CD4-positive, alpha-beta memory T cell (primary cell): ENCODE data around the gene BMPER. TPM values are rescaled to one million over a fixed set of nuclear protein-coding genes. Genes with fewer than 3 reads are reported as not detected.

Experiments
- CTCF ChIA-PET: fragments of 350-600 bp; sonication (Branson Sonifier 250); formaldehyde crosslinking; loops from one replicate; lab custom pipeline; 2021; ENCODE audit warnings: inconsistent platforms; ENCODE audit not compliant: partially characterized antibody; lab: Charles Lee
- POLR2A ChIA-PET: fragments of 350-600 bp; sonication (Branson Sonifier 250); formaldehyde crosslinking; loops from one replicate; lab custom pipeline; 2021; ENCODE audit not compliant: partially characterized antibody; lab: Charles Lee
- DNase-seq, 5 donors: peaks; one replicate each; pipeline versions ENCODE4 v3.0.0 to v3.0.0-alpha.2; 2020 to 2022; ENCODE audit warnings: mixed read lengths in 1 of 5
- H3K27ac ChIP-seq: one replicate; pipeline ENCODE4 v1.7.0; 2013; ENCODE audit warnings: low read depth, low read length
- H3K27me3 ChIP-seq: 2 replicates; pipeline ENCODE4 v1.7.0; 2013; ENCODE audit warnings: mild to moderate bottlenecking, low read length, moderate library complexity; ENCODE audit not compliant: insufficient read depth
- H3K36me3 ChIP-seq: 2 replicates; pipeline ENCODE4 v1.7.0; 2013; ENCODE audit warnings: mild to moderate bottlenecking, low read length, moderate library complexity; ENCODE audit not compliant: insufficient read depth
- H3K4me1 ChIP-seq: 2 replicates; pipeline ENCODE4 v1.7.0; 2013; ENCODE audit warnings: mild to moderate bottlenecking, low read length, moderate library complexity; ENCODE audit not compliant: insufficient read depth
- H3K4me3 ChIP-seq, 2 donors: one replicate each; pipeline ENCODE4 v1.7.0; 2013; ENCODE audit warnings: low read length in 2 of 2, mild to moderate bottlenecking in 1 of 2
- H3K9me3 ChIP-seq, 2 donors: one replicate each; pipeline ENCODE4 v1.7.0; 2013; ENCODE audit warnings: low read length in 2 of 2, control low read depth in 1 of 2; ENCODE audit not compliant: control insufficient read depth in 1 of 2
- H3K27ac Mint-ChIP-seq, 7 donors: one replicate each; pipeline ENCODE4 v1.8.0; 2020 to 2021; ENCODE audit warnings: mixed read lengths in 7 of 7, mild to moderate bottlenecking in 6 of 7, inconsistent platforms in 3 of 7, moderate library complexity in 3 of 7
- H3K27me3 Mint-ChIP-seq, 2 donors: one replicate each; pipeline ENCODE4 v1.8.0; 2020 to 2021; ENCODE audit warnings: mixed read lengths in 2 of 2
- H3K36me3 Mint-ChIP-seq, 2 donors: one replicate each; pipeline ENCODE4 v1.8.0; 2020 to 2021; ENCODE audit warnings: mixed read lengths in 2 of 2, inconsistent platforms in 1 of 2, mild to moderate bottlenecking in 1 of 2
- H3K4me1 Mint-ChIP-seq, 4 donors: one replicate each; pipeline ENCODE4 v1.8.0; 2020 to 2021; ENCODE audit warnings: mixed read lengths in 4 of 4, mild to moderate bottlenecking in 1 of 4
- H3K4me3 Mint-ChIP-seq, 8 donors: one replicate each; pipeline ENCODE4 v1.8.0; 2020 to 2021; ENCODE audit warnings: mixed read lengths in 8 of 8, mild to moderate bottlenecking in 7 of 8, moderate library complexity in 6 of 8, inconsistent platforms in 3 of 8
- H3K9me3 Mint-ChIP-seq, 8 donors: one replicate each; pipeline ENCODE4 v1.8.0; 2020 to 2021; ENCODE audit warnings: mixed read lengths in 8 of 8, mild to moderate bottlenecking in 5 of 8, inconsistent platforms in 3 of 8, moderate library complexity in 1 of 8
- intact Hi-C: fragments of 100-400 bp; cut with micrococcal nuclease; formaldehyde crosslinking; loops from one replicate; pipeline ENCODE4 v1.15.1; 2023
- polyA plus RNA-seq, 2 donors: library from polyadenylated mRNA; unstranded; fragments of 300-500 nt; fragmentation: Illumina TruSeq; gene quantifications; one replicate each; pipeline ENCODE4 v1.2.3, GENCODE V29; 2021
- total RNA-seq, 2 experiments: library from RNA; stranded (reverse); gene quantifications; one replicate each; pipeline ENCODE4 v1.2.3, GENCODE V29; 2021

Gene BMPER
- total and polyA plus RNA-seq, 4 experiments from 2014 or later: 0.24 to 0.30 TPM; not detected in 2

- no peaks in the 10 kb centered on the region for H3K4me1 ChIP-seq
- intact Hi-C loops: no loop called here
- DNase-seq: no peak
- Mint-ChIP-seq H3K4me3 (no peak overlapping the region), H3K36me3 (no peaks in the 10 kb centered on the region), H3K27ac (no peak overlapping the region), H3K27me3 (no peaks in the 10 kb centered on the region), H3K4me1 (no peaks in the 10 kb centered on the region), H3K9me3 (peaks cover 1 to 42% (median 22%) of the 10 kb centered on the region in 8 donors)
- CTCF ChIA-PET: no interaction called here
- no peak overlapping the region for H3K27ac ChIP-seq
- H3K27me3 ChIP-seq: no peaks in the 10 kb centered on the region
- H3K36me3 ChIP-seq: no peaks in the 10 kb centered on the region
- H3K9me3 ChIP-seq: no peaks in the 10 kb centered on the region
- H3K4me3 ChIP-seq: no peak overlapping the region
- POLR2A ChIA-PET: no interaction called here
Measured at GRCh38 chr7:34128762-34129161, 223.4 kb downstream of the BMPER start.

- Histone ChIP-seq H3K9me3 (no peaks in the 10 kb centered on the region), H3K27ac (no peak overlapping the region), H3K36me3 (no peaks in the 10 kb centered on the region), H3K4me3 (no peak overlapping the region), H3K27me3 (no peaks in the 10 kb centered on the region), H3K4me1 (no peaks in the 10 kb centered on the region)
- intact Hi-C loops: no loop called here
- Mint-ChIP-seq H3K9me3 (peaks cover 2 to 27% (median 14%) of the 10 kb centered on the region in 8 donors), H3K27me3 (no peaks in the 10 kb centered on the region), H3K4me1 (no peaks in the 10 kb centered on the region), H3K36me3 (no peaks in the 10 kb centered on the region), H3K27ac (no peak overlapping the region), H3K4me3 (no peak overlapping the region)
- DNase-seq: no peak
- ChIA-PET CTCF (no interaction called here), POLR2A (no interaction called here)
Measured at GRCh38 chr7:34130558-34131295, 225.4 kb downstream of the BMPER start.

- intact Hi-C loops: no loop called here
- H3K36me3 Mint-ChIP-seq: no peaks in the 10 kb centered on the region
Measured at GRCh38 chr7:34131371-34131770, 226.0 kb downstream of the BMPER start.

GRCh38 chr7:34133356-34133982, 228.1 kb downstream of the BMPER start:
- peaks cover 0 to 10% (median 5%) of the 10 kb centered on the region in 8 donors for H3K9me3 Mint-ChIP-seq

More at GRCh38 chr7:34131371-34131770, 226.0 kb downstream of the BMPER start:
- no peaks in the 10 kb centered on the region for H3K36me3 ChIP-seq
- H3K27me3 ChIP-seq: no peaks in the 10 kb centered on the region
- Mint-ChIP-seq H3K9me3 (peaks cover 2 to 20% (median 10%) of the 10 kb centered on the region in 8 donors), H3K4me1 (no peaks in the 10 kb centered on the region), H3K27me3 (no peaks in the 10 kb centered on the region), H3K4me3 (no peak overlapping the region), H3K27ac (no peak overlapping the region)
- no peak overlapping the region for H3K4me3 ChIP-seq
- no peak overlapping the region for H3K27ac ChIP-seq
- no peak for DNase-seq
- ChIA-PET POLR2A (no interaction called here), CTCF (no interaction called here)
- H3K4me1 ChIP-seq: no peaks in the 10 kb centered on the region
- no peaks in the 10 kb centered on the region for H3K9me3 ChIP-seq

GRCh38 chr7:34133983-34134782, 228.8 kb downstream of the BMPER start:
- no peak overlapping the region for H3K4me3 Mint-ChIP-seq
- peaks cover 0 to 10% (median 5%) of the 10 kb centered on the region in 8 donors for H3K9me3 Mint-ChIP-seq
- CTCF ChIA-PET: no interaction called here
- Histone ChIP-seq H3K4me3 (no peak overlapping the region), H3K9me3 (no peaks in the 10 kb centered on the region), H3K27me3 (no peaks in the 10 kb centered on the region), H3K36me3 (no peaks in the 10 kb centered on the region), H3K27ac (no peak overlapping the region), H3K4me1 (no peaks in the 10 kb centered on the region)
- DNase-seq: no peak
- peaks cover 0 to 2% of the 10 kb centered on the region in 2 donors for H3K27me3 Mint-ChIP-seq
- H3K4me1 Mint-ChIP-seq: no peaks in the 10 kb centered on the region
- no peaks in the 10 kb centered on the region for H3K36me3 Mint-ChIP-seq
- H3K27ac Mint-ChIP-seq: no peak overlapping the region
- intact Hi-C loops: no loop called here
- POLR2A ChIA-PET: no interaction called here

More at GRCh38 chr7:34133356-34133982, 228.1 kb downstream of the BMPER start:
- ChIA-PET POLR2A (no interaction called here), CTCF (no interaction called here)
- no peaks in the 10 kb centered on the region for H3K4me1 ChIP-seq
- H3K27me3 ChIP-seq: no peaks in the 10 kb centered on the region
- H3K4me3 ChIP-seq: no peak overlapping the region
- no peaks in the 10 kb centered on the region for H3K36me3 ChIP-seq
- H3K27ac Mint-ChIP-seq: no peak overlapping the region
- no peak for DNase-seq
- no peak overlapping the region for H3K4me3 Mint-ChIP-seq
- no peak overlapping the region for H3K27ac ChIP-seq
- H3K9me3 ChIP-seq: no peaks in the 10 kb centered on the region
- no peaks in the 10 kb centered on the region for H3K4me1 Mint-ChIP-seq
- H3K36me3 Mint-ChIP-seq: no peaks in the 10 kb centered on the region
- H3K27me3 Mint-ChIP-seq: peaks cover 0 to 2% of the 10 kb centered on the region in 2 donors
- intact Hi-C loops: no loop called here

- Histone ChIP-seq H3K27me3 (no peaks in the 10 kb centered on the region), H3K9me3 (no peaks in the 10 kb centered on the region), H3K4me1 (no peaks in the 10 kb centered on the region), H3K36me3 (no peaks in the 10 kb centered on the region), H3K4me3 (no peak overlapping the region), H3K27ac (no peak overlapping the region)
- ChIA-PET CTCF (no interaction called here), POLR2A (no interaction called here)
- intact Hi-C loops: no loop called here
- H3K9me3 Mint-ChIP-seq: peaks cover 0 to 10% (median 3%) of the 10 kb centered on the region in 8 donors
- peaks cover 0 to 2% of the 10 kb centered on the region in 2 donors for H3K27me3 Mint-ChIP-seq
- no peak for DNase-seq
- no peaks in the 10 kb centered on the region for H3K36me3 Mint-ChIP-seq
- H3K27ac Mint-ChIP-seq: no peak overlapping the region
- no peak overlapping the region for H3K4me3 Mint-ChIP-seq
- H3K4me1 Mint-ChIP-seq: no peaks in the 10 kb centered on the region
Measured at GRCh38 chr7:34135924-34136323, 230.6 kb downstream of the BMPER start.

GRCh38 chr7:34136698-34137097, 231.4 kb downstream of the BMPER start:
- no peaks in the 10 kb centered on the region for H3K36me3 ChIP-seq
- H3K27me3 ChIP-seq: no peaks in the 10 kb centered on the region
- H3K4me1 ChIP-seq: no peaks in the 10 kb centered on the region
- no peak for DNase-seq
- Mint-ChIP-seq H3K4me3 (no peak overlapping the region), H3K36me3 (no peaks in the 10 kb centered on the region), H3K27me3 (peaks cover 0 to 2% of the 10 kb centered on the region in 2 donors), H3K27ac (no peak overlapping the region), H3K4me1 (no peaks in the 10 kb centered on the region), H3K9me3 (peaks cover 0 to 10% (median 3%) of the 10 kb centered on the region in 8 donors)
- H3K27ac ChIP-seq: no peak overlapping the region
- H3K9me3 ChIP-seq: no peaks in the 10 kb centered on the region
- ChIA-PET POLR2A (no interaction called here), CTCF (no interaction called here)
- no peak overlapping the region for H3K4me3 ChIP-seq
- intact Hi-C loops: no loop called here
